ENCODE measurements around the gene ANK2.
"Not testable (repeated sequence)": the region's sequence is repeated elsewhere in the genome, so short reads cannot be mapped to it uniquely, and the experiment has no call there.

Gene ANK2

GRCh38 chr4:113221990-113222389 lies 172.5 kb downstream of the ANK2 start:
- no CpG with 5 or more reads among the region's 2 CpGs for WGBS (ENCODE audit: insufficient coverage)
- H3K4me3 ChIP-seq (ENCODE audit: control insufficient read depth in 1 of 7, extremely low read depth in 1 of 7, insufficient read depth in 4 of 7, low read depth in 2 of 7, low read length in 6 of 7), result no peak overlapping the region
- ChIA-PET CTCF (no interaction called here), POLR2A (no interaction called here)
- DNase-seq, result no peak
- no peaks in the 10 kb centered on the region for H3K36me3 ChIP-seq (ENCODE audit: control insufficient read depth in 4 of 4, insufficient read depth in 4 of 4, low read length in 3 of 4)
- no peaks in the 10 kb centered on the region for H3K27me3 ChIP-seq (replicated peaks in 2 of 5; ENCODE audit: control insufficient read depth in 4 of 5, insufficient read depth in 5 of 5, low read length in 4 of 5)
- H3K4me1 ChIP-seq (ENCODE audit: control extremely low read depth in 1 of 4, control insufficient read depth in 4 of 4, insufficient read depth in 4 of 4, low read length in 3 of 4), result no peaks in the 10 kb centered on the region
- no peak overlapping the region for H3K27ac ChIP-seq (ENCODE audit: insufficient read depth in 1 of 2, low read depth in 1 of 2, low read length in 2 of 2, poor library complexity in 1 of 2, severe bottlenecking in 2 of 2)
- H3K9me3 ChIP-seq (ENCODE audit: control extremely low read depth in 1 of 5, control insufficient read depth in 4 of 5, insufficient read depth in 2 of 5, low read depth in 1 of 5, low read length in 4 of 5), result no peaks in the 10 kb centered on the region

GRCh38 chr4:113222471-113222870 lies 173.0 kb downstream of the ANK2 start:
- CTCF ChIA-PET, result no interaction called here
- POLR2A ChIA-PET, result no interaction called here
- no peak for DNase-seq
- Histone ChIP-seq H3K4me3 (ENCODE audit: control insufficient read depth in 1 of 7, extremely low read depth in 1 of 7, insufficient read depth in 4 of 7, low read depth in 2 of 7, low read length in 6 of 7) (no peak overlapping the region), H3K36me3 (ENCODE audit: control insufficient read depth in 4 of 4, insufficient read depth in 4 of 4, low read length in 3 of 4) (no peaks in the 10 kb centered on the region), H3K27ac (ENCODE audit: insufficient read depth in 1 of 2, low read depth in 1 of 2, low read length in 2 of 2, poor library complexity in 1 of 2, severe bottlenecking in 2 of 2) (no peak overlapping the region), H3K4me1 (ENCODE audit: control extremely low read depth in 1 of 4, control insufficient read depth in 4 of 4, insufficient read depth in 4 of 4, low read length in 3 of 4) (no peaks in the 10 kb centered on the region), H3K27me3 (replicated peaks in 2 of 5; ENCODE audit: control insufficient read depth in 4 of 5, insufficient read depth in 5 of 5, low read length in 4 of 5) (no peaks in the 10 kb centered on the region), H3K9me3 (ENCODE audit: control extremely low read depth in 1 of 5, control insufficient read depth in 4 of 5, insufficient read depth in 2 of 5, low read depth in 1 of 5, low read length in 4 of 5) (no peaks in the 10 kb centered on the region)
- WGBS (ENCODE audit: insufficient coverage), result 100% methylated on average over 1 of the region's 2 CpGs

GRCh38 chr4:113223001-113223400 lies 173.5 kb downstream of the ANK2 start:
- H3K36me3 ChIP-seq (ENCODE audit: control insufficient read depth in 4 of 4, insufficient read depth in 4 of 4, low read length in 3 of 4), result no peaks in the 10 kb centered on the region
- DNase-seq, result no peak
- WGBS (ENCODE audit: insufficient coverage), result 90% methylated on average over 2 of the region's 2 CpGs
- POLR2A ChIA-PET, result no interaction called here
- H3K27ac ChIP-seq (ENCODE audit: insufficient read depth in 1 of 2, low read depth in 1 of 2, low read length in 2 of 2, poor library complexity in 1 of 2, severe bottlenecking in 2 of 2), result no peak overlapping the region
- H3K9me3 ChIP-seq (ENCODE audit: control extremely low read depth in 1 of 5, control insufficient read depth in 4 of 5, insufficient read depth in 2 of 5, low read depth in 1 of 5, low read length in 4 of 5), result no peaks in the 10 kb centered on the region
- H3K27me3 ChIP-seq (replicated peaks in 2 of 5; ENCODE audit: control insufficient read depth in 4 of 5, insufficient read depth in 5 of 5, low read length in 4 of 5), result no peaks in the 10 kb centered on the region
- no peak overlapping the region for H3K4me3 ChIP-seq (ENCODE audit: control insufficient read depth in 1 of 7, extremely low read depth in 1 of 7, insufficient read depth in 4 of 7, low read depth in 2 of 7, low read length in 6 of 7)
- CTCF ChIA-PET, result no interaction called here
- H3K4me1 ChIP-seq (ENCODE audit: control extremely low read depth in 1 of 4, control insufficient read depth in 4 of 4, insufficient read depth in 4 of 4, low read length in 3 of 4), result no peaks in the 10 kb centered on the region

GRCh38 chr4:113232194-113232593 lies 182.7 kb downstream of the ANK2 start:
- peaks cover 0 to 1% (median 0%) of the 10 kb centered on the region in 5 experiments for H3K9me3 ChIP-seq (ENCODE audit: control extremely low read depth in 1 of 5, control insufficient read depth in 4 of 5, insufficient read depth in 2 of 5, low read depth in 1 of 5, low read length in 4 of 5)
- CTCF ChIA-PET, result no interaction called here
- DNase-seq, result no peak
- H3K36me3 ChIP-seq (ENCODE audit: control insufficient read depth in 4 of 4, insufficient read depth in 4 of 4, low read length in 3 of 4), result no peaks in the 10 kb centered on the region
- POLR2A ChIA-PET, result no interaction called here
- no peaks in the 10 kb centered on the region for H3K27me3 ChIP-seq (replicated peaks in 2 of 5; ENCODE audit: control insufficient read depth in 4 of 5, insufficient read depth in 5 of 5, low read length in 4 of 5)
- H3K27ac ChIP-seq (ENCODE audit: insufficient read depth in 1 of 2, low read depth in 1 of 2, low read length in 2 of 2, poor library complexity in 1 of 2, severe bottlenecking in 2 of 2), result no peak overlapping the region
- no peak overlapping the region for H3K4me3 ChIP-seq (ENCODE audit: control insufficient read depth in 1 of 7, extremely low read depth in 1 of 7, insufficient read depth in 4 of 7, low read depth in 2 of 7, low read length in 6 of 7)
- 100% methylated on average over 2 of the region's 2 CpGs for WGBS (ENCODE audit: insufficient coverage)
- no peaks in the 10 kb centered on the region for H3K4me1 ChIP-seq (ENCODE audit: control extremely low read depth in 1 of 4, control insufficient read depth in 4 of 4, insufficient read depth in 4 of 4, low read length in 3 of 4)

GRCh38 chr4:113236916-113237315 lies 187.5 kb downstream of the ANK2 start:
- H3K4me3 ChIP-seq (ENCODE audit: control insufficient read depth in 1 of 7, extremely low read depth in 1 of 7, insufficient read depth in 4 of 7, low read depth in 2 of 7, low read length in 6 of 7), result no peak overlapping the region
- peaks cover 0 to 1% (median 0%) of the 10 kb centered on the region in 5 experiments for H3K9me3 ChIP-seq (ENCODE audit: control extremely low read depth in 1 of 5, control insufficient read depth in 4 of 5, insufficient read depth in 2 of 5, low read depth in 1 of 5, low read length in 4 of 5)
- no peak for DNase-seq
- no peaks in the 10 kb centered on the region for H3K36me3 ChIP-seq (ENCODE audit: control insufficient read depth in 4 of 4, insufficient read depth in 4 of 4, low read length in 3 of 4)
- peaks cover 0 to 2% (median 0%) of the 10 kb centered on the region in 5 experiments for H3K27me3 ChIP-seq (replicated peaks in 2 of 5; ENCODE audit: control insufficient read depth in 4 of 5, insufficient read depth in 5 of 5, low read length in 4 of 5)
- WGBS (ENCODE audit: insufficient coverage), result 100% methylated on average over 5 of the region's 5 CpGs
- no peak overlapping the region for H3K27ac ChIP-seq (ENCODE audit: insufficient read depth in 1 of 2, low read depth in 1 of 2, low read length in 2 of 2, poor library complexity in 1 of 2, severe bottlenecking in 2 of 2)
- no peaks in the 10 kb centered on the region for H3K4me1 ChIP-seq (ENCODE audit: control extremely low read depth in 1 of 4, control insufficient read depth in 4 of 4, insufficient read depth in 4 of 4, low read length in 3 of 4)
- ChIA-PET CTCF (no interaction called here), POLR2A (no interaction called here)

- Histone ChIP-seq H3K27me3 (replicated peaks in 2 of 5; ENCODE audit: control insufficient read depth in 4 of 5, insufficient read depth in 5 of 5, low read length in 4 of 5) (peaks cover 0 to 2% (median 0%) of the 10 kb centered on the region in 5 experiments), H3K9me3 (ENCODE audit: control extremely low read depth in 1 of 5, control insufficient read depth in 4 of 5, insufficient read depth in 2 of 5, low read depth in 1 of 5, low read length in 4 of 5) (no peaks in the 10 kb centered on the region), H3K4me1 (ENCODE audit: control extremely low read depth in 1 of 4, control insufficient read depth in 4 of 4, insufficient read depth in 4 of 4, low read length in 3 of 4) (no peaks in the 10 kb centered on the region), H3K36me3 (ENCODE audit: control insufficient read depth in 4 of 4, insufficient read depth in 4 of 4, low read length in 3 of 4) (no peaks in the 10 kb centered on the region), H3K4me3 (ENCODE audit: control insufficient read depth in 1 of 7, extremely low read depth in 1 of 7, insufficient read depth in 4 of 7, low read depth in 2 of 7, low read length in 6 of 7) (no peak overlapping the region), H3K27ac (ENCODE audit: insufficient read depth in 1 of 2, low read depth in 1 of 2, low read length in 2 of 2, poor library complexity in 1 of 2, severe bottlenecking in 2 of 2) (no peak overlapping the region)
- DNase-seq, result no peak
- no CpG with 5 or more reads among the region's 3 CpGs for WGBS (ENCODE audit: insufficient coverage)
- CTCF ChIA-PET, result no interaction called here
- POLR2A ChIA-PET, result no interaction called here
These were observed 193.9 kb downstream of the ANK2 start for GRCh38 chr4:113243312-113243711.

GRCh38 chr4:113244747-113245146 lies 195.3 kb downstream of the ANK2 start:
- H3K36me3 ChIP-seq (ENCODE audit: control insufficient read depth in 4 of 4, insufficient read depth in 4 of 4, low read length in 3 of 4); H3K27me3 ChIP-seq (replicated peaks in 2 of 5; ENCODE audit: control insufficient read depth in 4 of 5, insufficient read depth in 5 of 5, low read length in 4 of 5); H3K4me3 ChIP-seq (ENCODE audit: control insufficient read depth in 1 of 7, extremely low read depth in 1 of 7, insufficient read depth in 4 of 7, low read depth in 2 of 7, low read length in 6 of 7); H3K9me3 ChIP-seq (ENCODE audit: control extremely low read depth in 1 of 5, control insufficient read depth in 4 of 5, insufficient read depth in 2 of 5, low read depth in 1 of 5, low read length in 4 of 5); CTCF ChIA-PET; H3K27ac ChIP-seq (ENCODE audit: insufficient read depth in 1 of 2, low read depth in 1 of 2, low read length in 2 of 2, poor library complexity in 1 of 2, severe bottlenecking in 2 of 2); DNase-seq; POLR2A ChIA-PET; H3K4me1 ChIP-seq (ENCODE audit: control extremely low read depth in 1 of 4, control insufficient read depth in 4 of 4, insufficient read depth in 4 of 4, low read length in 3 of 4): not testable (repeated sequence)
- no CpG with 5 or more reads among the region's 4 CpGs for WGBS (ENCODE audit: insufficient coverage)

Data from common myeloid progenitor, CD34-positive (primary cell).